GM13976 (cell line): ENCODE data around the gene KSR1.
"Not testable (repeated sequence)": the region's sequence is repeated elsewhere in the genome, so short reads cannot be mapped to it uniquely, and the experiment has no call there.

Source experiments
- DNase-seq: peaks from one replicate; pipeline ENCODE4 v3.0.0; 2012; ENCODE audit warnings: low spot score
- in situ Hi-C: fragments of 300-500 bp; cut with MboI; formaldehyde crosslinking; loops from one replicate; pipeline ENCODE4 v1.12.0; 2022; ENCODE audit warnings: low sequenced_read_pairs, mixed read lengths, inconsistent platforms; ENCODE audit not compliant: unreplicated experiment
- TF ChIP-seq, protein P1 (sequence below): IDR thresholded peaks from 2 replicates; pipeline ENCODE4 v1.5.1; 2012; ENCODE audit warnings: borderline replicate concordance, mild to moderate bottlenecking; ENCODE audit not compliant: insufficient read depth; ENCODE audit errors: extremely low read depth, missing control alignments, control extremely low read depth

The KSR1 gene

GRCh38 chr17:27660436-27660835 is 204.2 kb downstream of the KSR1 start:
- TF ChIP-seq, protein P1, sequence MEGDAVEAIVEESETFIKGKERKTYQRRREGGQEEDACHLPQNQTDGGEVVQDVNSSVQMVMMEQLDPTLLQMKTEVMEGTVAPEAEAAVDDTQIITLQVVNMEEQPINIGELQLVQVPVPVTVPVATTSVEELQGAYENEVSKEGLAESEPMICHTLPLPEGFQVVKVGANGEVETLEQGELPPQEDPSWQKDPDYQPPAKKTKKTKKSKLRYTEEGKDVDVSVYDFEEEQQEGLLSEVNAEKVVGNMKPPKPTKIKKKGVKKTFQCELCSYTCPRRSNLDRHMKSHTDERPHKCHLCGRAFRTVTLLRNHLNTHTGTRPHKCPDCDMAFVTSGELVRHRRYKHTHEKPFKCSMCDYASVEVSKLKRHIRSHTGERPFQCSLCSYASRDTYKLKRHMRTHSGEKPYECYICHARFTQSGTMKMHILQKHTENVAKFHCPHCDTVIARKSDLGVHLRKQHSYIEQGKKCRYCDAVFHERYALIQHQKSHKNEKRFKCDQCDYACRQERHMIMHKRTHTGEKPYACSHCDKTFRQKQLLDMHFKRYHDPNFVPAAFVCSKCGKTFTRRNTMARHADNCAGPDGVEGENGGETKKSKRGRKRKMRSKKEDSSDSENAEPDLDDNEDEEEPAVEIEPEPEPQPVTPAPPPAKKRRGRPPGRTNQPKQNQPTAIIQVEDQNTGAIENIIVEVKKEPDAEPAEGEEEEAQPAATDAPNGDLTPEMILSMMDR, result no peak
- DNase-seq, result no peak
- in situ Hi-C loops, result no loop called here

- TF ChIP-seq, protein P1, result no peak
- no peak for DNase-seq
- in situ Hi-C loops, result no loop called here
These were observed 207.8 kb downstream of the KSR1 start for GRCh38 chr17:27663936-27664605.

DNA sequence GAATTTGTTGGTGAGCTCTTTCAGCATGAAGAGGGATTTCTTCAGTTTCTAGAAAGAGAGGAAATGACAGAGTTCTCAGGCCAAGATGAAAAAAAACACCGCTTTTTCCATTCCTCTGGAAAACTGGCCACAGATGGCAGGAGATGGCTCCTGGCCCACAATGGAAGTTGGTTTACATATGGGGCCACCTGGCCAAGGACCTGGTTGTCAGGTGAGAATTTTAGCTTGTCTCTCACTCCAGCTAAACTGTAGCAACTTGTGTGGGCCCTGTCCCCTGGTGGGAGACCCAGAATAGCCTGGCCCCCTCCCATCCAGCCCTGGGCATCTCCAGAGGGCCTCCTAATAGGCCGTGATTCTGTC is 208.3 kb downstream of the KSR1 start:
- in situ Hi-C loops, result no loop called here
- TF ChIP-seq, protein P1, result no peak
- DNase-seq, result no peak

GRCh38 chr17:27665549-27665948 is 209.3 kb downstream of the KSR1 start:
- TF ChIP-seq, protein P1, result no peak
- no peak for DNase-seq
- in situ Hi-C loops, result no loop called here

- DNase-seq, in situ Hi-C loops: not testable (repeated sequence)
These were observed 210.0 kb downstream of the KSR1 start for GRCh38 chr17:27666270-27666669.

DNA sequence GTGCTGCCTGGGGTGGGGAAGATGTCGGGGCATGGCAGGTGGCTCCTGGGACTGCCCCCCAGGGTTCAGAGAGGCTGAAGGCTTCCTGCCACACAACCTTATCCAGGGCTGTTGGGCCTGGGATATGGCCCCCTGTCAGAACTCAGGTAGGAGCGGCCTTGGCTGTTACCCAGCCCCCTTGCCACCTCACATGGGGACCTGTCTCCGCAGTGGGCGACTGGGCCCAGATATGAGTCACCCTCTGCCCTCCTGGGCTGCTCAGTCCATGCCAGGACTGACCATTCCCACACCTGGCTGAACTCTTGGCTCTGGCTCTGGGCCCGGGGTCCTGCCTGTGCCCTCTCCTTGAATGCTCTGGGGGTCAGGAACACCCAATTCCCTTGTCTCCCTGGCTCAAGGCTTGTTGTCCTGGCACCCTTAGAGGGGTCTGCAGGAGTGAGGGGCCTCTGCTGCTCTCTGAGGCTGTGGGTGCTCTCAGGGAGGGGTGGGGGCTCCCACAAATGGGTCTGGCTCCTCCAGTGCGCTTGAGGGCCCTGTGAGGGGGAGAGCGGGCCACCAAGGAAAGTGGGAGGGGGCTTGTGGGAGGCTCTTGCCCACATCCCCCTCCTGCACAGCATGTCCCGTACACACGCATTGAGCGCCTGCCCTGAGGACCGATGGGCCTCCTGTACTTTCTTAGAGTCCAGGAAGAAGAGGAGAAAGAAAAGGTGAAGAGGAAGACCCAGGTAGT is 210.7 kb downstream of the KSR1 start:
- in situ Hi-C loops, result no loop called here
- TF ChIP-seq, protein P1, result no peak
- DNase-seq, result no peak
